Stimulated activated CD8-positive, alpha-beta memory T cell treated with anti-CD3 and anti-CD28 coated beads, Interleukin-7, amount 100 ng/mL, for 48 hours (primary cell): Measurements from ENCODE around the gene CDC25B.
"Not testable (repeated sequence)": the region's sequence is repeated elsewhere in the genome, so short reads cannot be mapped to it uniquely, and the experiment has no call there.

Source experiments
- DNase-seq, 2 donors: peaks; one replicate each; pipeline ENCODE4 v3.0.0-alpha.2; 2020; ENCODE audit warnings: low read depth in 1 of 2; ENCODE audit errors: extremely low read depth in 1 of 2

Gene CDC25B

DNA sequence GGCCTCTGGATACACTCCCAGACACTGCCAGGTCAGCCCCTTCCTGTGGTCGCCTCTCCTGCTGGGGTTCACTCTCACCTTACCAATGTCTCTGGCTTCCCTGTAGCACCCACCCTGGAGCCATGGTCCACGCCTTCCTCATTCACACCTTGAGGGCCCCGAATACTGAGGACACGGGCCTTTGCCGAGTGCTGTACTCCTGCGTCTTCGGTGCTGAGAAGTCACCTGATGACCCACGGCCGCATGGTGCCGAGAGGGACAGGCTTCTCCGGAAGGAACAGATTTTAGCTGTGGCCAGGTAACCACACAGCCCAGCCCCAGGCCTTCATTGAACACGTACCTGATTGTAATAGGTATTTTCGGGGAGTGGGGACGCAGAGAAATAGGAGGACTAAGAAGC, 25.9 kb downstream of the CDC25B start:
- DNase-seq, result no peak

DNA sequence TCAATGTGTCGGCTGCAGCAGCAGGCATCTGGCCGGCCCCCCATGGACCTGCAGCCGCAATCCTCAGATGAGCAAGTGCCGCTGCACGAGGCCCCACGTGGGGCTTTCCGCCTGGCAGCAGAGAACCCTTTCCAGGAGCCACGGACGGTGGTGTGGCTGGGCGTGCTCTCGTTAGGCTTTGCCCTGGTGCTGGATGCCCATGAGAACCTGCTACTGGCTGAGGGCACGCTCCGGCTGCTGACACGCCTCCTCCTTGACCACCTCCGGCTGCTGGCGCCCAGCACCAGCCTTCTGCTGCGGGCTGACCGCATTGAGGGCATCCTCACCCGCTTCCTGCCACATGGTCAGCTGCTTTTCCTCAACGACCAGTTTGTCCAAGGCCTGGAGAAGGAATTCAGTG, 27.8 kb downstream of the CDC25B start:
- DNase-seq, result no peak

DNA sequence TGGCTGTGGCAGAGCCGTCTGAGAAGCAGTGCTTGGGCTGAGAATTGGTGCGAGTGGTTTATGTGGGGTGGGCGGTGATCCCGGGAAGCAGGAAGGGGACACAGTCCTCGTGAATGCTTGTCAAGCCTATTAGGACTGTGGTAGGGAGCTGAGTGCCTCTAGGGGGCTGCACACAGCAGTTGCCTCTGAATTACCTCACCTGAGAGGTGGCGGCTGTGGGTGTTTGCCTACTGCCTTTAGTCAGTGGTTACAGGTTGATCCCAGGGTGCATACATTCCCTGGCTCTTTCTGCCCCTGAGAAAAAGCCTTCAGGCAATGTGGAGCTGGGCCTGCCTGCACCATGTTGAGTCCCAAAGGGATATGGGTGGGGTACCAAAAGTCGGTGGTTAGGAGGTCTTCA, 29.4 kb downstream of the CDC25B start:
- DNase-seq, result no peak

DNA sequence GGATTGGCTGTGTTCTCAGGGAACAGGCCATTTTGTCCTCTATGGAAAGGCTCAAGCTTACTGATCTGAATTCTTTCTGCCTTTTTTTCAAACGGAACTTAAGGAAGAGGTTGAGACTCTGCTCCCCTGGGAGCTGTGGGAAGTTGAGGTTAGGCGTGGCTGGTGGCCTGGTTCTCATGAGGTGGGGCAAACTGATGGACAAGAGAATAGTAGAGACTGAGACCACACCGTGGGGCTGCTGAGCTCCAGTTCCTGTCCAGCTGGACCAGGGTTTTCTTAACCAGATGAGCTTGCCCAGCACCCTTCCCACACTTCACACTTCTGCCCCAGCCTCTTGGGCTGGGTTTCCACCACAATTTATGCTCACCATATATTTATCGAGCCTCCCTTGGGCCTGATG, 30.3 kb downstream of the CDC25B start:
- no peak for DNase-seq

DNA sequence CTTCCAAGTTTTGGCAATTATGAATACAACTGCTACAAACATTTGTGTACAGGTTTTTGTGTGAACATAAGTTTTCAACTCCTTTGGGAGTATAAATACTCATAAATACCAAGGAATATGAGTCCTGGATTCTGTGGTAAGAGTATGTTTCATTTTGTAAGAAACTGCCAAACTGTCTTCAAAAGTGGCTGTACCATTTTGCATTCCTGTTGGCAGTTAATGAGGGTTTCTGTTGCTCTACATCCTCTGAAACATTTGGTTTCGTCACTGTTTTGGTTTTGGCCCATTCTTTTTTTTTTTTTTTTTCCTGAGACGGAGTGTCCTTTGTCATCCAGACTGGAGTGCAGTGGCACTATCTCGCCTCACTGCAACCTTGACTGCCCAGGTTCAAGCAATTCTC, 32.7 kb downstream of the CDC25B start:
- DNase-seq, result no peak

DNA sequence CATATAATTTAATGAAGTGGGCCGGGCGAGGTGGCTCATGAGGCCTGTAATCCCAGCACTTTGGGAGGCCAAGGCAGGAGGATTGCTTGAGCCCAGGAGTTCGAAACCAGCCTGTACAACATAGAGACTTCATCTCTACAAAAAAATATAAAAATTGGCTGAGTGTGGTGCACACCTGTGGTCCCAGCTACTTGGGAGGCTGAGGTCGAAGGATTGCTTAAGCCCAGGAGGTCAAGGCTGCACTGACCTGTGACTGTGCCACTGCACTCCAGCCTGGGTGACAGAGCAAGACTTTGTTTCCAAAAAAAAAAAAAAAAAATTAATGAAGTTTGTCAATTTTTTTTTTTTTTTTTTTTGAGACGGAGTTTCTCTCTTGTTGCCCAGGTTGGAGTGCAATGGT, 33.8 kb downstream of the CDC25B start:
- not testable (repeated sequence) for DNase-seq

DNA sequence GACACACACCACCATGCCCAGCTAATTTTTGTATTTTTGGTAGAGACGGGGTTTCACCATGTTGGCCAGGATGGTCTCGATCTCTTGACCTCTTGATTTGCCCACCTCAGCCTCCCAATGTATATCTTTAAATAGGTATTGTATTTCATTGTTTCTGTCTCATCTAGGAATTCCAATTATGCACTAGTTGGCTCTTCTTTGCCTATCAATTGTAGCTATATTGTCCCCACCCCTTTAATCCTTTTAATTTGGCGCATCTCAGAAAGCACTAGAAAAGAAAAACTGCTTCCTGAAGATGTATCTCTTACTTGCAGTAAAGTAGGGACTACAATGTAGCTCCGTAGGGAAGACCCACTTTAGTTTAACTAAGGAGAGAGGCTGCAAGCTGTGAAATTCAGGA, 40.0 kb downstream of the CDC25B start:
- DNase-seq, result no peak

DNA sequence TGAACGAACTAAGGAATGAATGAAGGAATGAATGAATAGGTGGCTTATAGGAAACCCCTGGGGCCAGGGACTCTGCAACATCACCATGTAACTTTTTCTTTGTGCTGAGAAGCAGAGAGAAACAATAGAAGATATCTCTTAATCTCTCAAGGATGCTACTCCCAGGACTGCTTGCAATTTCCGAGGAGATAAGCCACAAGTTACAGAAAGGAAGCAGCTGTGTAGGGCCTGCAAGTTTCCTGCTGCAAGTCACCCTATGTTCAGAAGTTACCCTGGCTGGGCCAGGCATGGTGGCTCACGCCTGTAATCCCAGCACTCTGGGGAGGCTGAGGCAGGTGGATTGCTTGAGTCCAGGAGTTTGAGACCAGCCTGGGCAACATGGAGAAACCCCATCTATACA, 43.2 kb downstream of the CDC25B start:
- no peak for DNase-seq

DNA sequence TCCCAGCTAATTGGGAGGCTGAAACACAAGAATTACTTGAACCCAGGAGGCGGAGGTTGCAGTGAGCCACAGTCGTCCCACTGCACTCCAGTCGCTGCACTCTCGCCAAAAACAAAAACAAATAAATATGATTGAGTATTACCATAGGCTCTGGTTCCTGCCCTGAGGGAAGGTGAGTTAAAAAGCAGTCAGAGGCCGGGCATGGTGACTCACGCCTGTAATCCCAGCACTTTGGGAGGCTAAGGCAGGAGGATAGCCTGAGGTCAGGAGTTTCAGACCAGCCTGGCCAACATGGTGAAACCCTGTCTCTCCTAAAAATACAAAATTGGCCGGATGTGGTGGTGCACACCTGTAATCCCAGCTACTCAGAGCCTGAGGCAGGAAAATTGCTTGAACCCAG, 44.1 kb downstream of the CDC25B start:
- not testable (repeated sequence) for DNase-seq

DNA sequence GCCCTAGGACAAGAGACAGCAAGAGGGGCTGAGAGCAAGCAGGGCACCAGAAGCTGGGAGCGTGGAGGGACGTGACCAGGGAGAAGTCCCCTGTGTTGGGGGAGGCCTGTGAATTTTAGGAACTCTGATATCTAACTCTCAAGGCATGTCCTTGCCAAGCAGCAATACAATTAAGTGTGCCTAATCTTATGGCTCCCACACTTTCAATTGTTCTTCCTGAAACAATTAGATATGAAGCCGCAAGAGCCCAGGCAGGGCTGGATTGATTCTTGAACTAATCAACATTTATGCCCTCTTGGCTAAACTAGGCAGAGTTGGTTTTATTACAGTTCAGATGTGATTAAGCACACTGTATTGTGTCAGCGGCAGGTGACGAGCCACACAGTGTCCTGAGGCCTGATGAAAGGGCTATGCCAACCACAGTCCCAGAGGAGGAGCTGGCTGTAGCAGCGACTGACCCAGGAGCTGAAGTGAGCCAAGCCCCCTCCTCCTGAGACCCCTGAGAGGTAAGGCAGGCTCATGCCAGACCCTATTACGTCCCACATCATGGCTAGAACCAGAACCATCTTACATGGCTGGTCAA, 46.3 kb downstream of the CDC25B start:
- DNase-seq, result no peak

DNA sequence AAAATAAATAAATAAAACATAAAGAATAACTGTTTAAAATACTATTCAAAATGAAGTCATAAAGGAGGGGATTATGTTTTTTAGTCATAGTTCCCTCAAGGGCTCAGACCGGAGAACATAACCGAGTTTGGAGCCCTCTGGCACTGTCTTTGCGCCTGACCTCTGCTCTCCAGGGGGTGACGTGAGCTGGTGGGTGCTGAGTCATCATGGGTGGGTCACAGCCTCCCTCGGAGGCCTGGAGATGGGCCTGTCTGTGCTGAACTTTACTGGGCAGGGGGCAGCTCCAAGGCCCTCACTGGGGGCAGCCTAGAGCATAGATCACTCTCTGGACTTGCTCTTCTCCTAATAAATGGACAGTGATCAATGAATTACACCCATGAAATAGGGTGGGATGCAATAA, 47.4 kb downstream of the CDC25B start:
- no peak for DNase-seq

DNA sequence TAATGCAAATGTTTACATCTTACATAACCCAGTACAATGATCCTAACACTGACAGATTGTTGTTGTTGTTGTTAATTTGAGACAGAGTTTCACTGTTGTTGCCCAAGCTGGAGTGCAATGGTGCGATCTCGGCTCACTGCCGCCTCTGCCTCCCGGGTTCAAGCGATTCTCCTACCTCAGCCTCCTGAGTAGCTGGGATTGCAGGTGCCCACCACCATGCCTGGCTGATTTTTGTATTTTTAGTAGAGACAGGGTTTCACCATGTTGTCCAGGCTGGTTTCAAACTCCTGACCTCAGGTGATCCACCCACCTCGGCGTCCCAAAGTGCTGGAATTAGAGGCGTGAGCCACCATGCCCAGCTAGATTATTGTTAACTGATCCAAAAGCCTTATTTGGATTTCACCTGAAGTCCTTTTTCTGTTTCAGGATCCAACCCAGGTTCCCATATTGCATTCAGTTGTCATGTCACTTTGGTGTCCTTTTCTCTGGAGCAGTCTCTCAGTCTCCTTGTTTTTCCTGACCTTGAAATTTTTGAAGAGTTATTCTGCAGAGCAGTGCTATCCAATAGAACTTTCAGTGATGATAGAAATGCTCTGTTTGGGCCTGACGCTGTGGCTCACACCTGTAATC, 48.0 kb downstream of the CDC25B start:
- not testable (repeated sequence) for DNase-seq

DNA sequence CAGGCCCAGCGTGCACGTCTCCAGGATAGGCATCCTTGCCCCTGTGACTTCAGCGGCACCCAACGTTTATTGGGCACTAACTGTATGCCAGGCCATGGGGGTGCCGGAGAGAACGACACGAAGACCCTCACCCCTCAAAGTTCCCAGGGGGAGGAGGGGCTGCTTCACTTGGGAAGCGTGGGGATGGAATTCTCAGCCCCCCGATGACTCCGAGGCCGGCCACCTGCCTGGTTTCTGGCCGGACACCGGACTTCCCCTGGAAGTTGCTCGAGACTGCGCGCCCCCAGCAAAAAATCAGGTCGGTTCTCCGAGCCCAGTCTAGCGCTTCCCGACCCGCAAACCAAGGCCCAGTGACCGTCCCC, 50.2 kb downstream of the CDC25B start:
- no peak for DNase-seq

DNA sequence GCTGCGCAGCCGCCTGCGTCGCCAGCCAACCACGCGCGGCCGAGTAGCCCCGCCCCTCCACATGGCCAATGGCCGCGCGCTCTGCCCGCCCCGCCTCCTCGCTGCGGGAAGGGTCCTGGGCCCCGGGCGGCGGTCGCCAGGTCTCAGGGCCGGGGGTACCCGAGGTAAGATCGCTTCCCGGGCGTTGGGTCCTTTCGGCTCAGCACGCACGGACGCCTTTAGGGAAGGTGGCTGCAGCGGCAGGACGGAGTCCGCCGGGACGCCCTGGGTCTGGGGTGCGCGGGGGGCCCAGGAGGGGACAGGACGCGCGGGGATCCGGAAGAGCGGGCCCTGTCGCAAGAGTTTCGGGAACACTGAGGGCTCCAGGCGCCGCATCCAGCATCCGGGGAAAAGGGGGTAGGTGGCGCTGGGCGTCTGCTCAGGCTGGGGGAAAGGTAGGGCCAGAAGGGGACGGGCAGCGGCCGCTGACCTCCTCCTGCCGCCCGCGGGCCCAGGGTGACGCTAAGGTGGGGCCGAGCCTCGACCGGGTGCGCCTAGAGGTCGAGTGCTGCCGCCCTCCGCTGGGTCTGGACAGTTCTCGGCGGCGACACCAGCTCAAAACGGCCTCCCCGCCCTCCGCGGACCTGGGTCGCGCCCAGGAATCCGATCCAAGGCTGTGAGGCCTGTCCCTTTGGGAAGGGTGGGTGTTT, 50.8 kb downstream of the CDC25B start, which contains the start of gene MAVS:
Gene MAVS, plus strand, starts transcription at position 95 of the 689 bp plus-strand sequence. CDS start 7,791 bp downstream, outside the sequence.
- DNase-seq, result peak; percentile 78 to 80

DNA sequence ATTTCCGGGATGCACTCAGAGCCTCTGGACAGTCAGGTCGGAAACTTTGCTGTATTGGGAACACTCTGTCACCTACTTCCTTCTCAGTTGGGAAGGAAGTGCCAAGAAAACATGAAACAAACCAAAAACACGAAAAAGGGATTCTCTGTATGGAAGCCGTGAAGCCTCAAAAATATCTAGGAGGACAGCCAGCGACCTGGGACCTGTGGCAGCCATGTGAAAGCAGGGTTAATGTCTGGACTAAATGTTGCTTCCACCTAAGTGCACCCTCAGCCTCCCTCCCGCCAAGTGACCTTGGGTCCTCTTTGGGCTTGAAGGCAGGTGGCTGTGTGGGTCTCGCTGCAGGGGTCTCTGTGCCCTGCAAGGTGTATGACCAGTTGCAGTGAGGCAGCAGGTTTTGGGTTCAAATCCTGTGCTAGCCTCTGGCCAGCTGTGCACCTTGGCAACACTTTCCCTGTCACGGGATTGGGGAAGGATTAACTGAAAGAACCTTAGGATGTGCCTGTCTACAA, 51.4 kb downstream of the CDC25B start:
- no peak for DNase-seq

DNA sequence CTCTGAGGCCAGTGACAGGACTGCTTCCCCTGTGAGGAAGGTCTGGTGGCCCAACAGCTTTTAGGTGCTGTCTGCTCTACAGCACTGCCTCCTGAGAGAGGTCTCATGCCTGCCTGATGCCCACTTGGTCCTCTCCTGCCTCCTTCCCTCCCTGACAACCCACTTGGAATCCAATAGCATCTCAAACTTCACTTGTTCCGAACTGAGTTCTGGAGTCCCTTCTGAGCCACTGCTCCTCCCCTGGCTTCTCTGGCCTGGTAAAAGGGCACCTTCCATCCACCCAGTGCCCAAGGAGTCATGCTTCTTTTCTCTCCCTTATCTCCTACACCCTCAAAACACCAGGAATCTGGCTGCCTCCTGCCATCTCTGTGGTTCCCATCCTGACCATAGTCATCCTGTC, 52.5 kb downstream of the CDC25B start:
- DNase-seq, result no peak

DNA sequence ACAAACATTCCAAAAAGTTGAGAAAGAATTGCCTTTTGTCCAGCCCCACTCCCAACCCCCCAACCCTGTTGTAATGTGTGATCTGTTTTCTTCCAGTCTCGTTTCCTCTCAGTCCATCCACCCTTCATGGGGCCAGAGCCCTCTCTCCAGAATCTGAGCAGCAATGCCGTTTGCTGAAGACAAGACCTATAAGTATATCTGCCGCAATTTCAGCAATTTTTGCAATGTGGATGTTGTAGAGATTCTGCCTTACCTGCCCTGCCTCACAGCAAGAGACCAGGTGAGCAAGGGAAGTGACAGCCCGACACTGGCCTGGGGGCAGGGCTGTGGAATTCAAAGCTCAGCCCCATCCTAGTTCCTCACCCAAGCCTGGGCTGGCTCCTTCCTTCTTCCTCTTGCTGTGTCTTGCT, 58.4 kb downstream of the CDC25B start:
- DNase-seq, result no peak
